OCI-LY7 (cell line): ENCODE results near the gene TTLL3. TPM values are rescaled to one million over a fixed set of nuclear protein-coding genes. Genes with fewer than 3 reads are reported as not detected.

ENCODE experiments used
- BruUV-seq: library from RNA; stranded (reverse); fragments of 400-500 nt; replicated peaks from 2 replicates; lab custom pipeline; 2021; lab: Mats Ljungman, UMichigan
- CTCF ChIA-PET: fragments of 300-600 bp; sonication (Branson Sonifier 250); formaldehyde crosslinking; loops from one replicate; lab custom pipeline; 2022; ENCODE audit warnings: antibody characterized with exemption; ENCODE audit not compliant: unreplicated experiment; lab: Charles Lee
- POLR2A ChIA-PET: fragments of 300-600 bp; sonication (Branson Sonifier 250); formaldehyde crosslinking; loops from one replicate; lab custom pipeline; 2022; ENCODE audit warnings: antibody characterized with exemption; lab: Charles Lee
- DNase-seq: peaks from one replicate; pipeline ENCODE4 v3.0.0-alpha.2; 2015; ENCODE audit warnings: low spot score
- H2AFZ ChIP-seq: fragments of 200-600 bp; sonication (generic), shearing (Covaris generic); 2 replicates; pipeline ENCODE4 v1.6.1; 2014; ENCODE audit warnings: mild to moderate bottlenecking, antibody characterized with exemption, low read length, moderate library complexity
- H3K27ac ChIP-seq: fragments of 200-600 bp; sonication (generic); 2 replicates; pipeline ENCODE4 v1.5.1; 2014; ENCODE audit warnings: mixed run types, low read depth, mild to moderate bottlenecking, moderate library complexity, low read length, inconsistent platforms; ENCODE audit not compliant: poor library complexity, severe bottlenecking
- H3K36me3 ChIP-seq: fragments of 200-600 bp; sonication (generic); 2 replicates; pipeline ENCODE4 v1.6.1; 2014; ENCODE audit warnings: mild to moderate bottlenecking, antibody characterized with exemption, low read length, moderate library complexity, mixed read lengths; ENCODE audit not compliant: insufficient read depth
- H3K4me1 ChIP-seq: fragments of 200-600 bp; sonication (generic); 2 replicates; pipeline ENCODE4 v1.5.1; 2014; ENCODE audit warnings: mild to moderate bottlenecking, low read length; ENCODE audit not compliant: insufficient read depth, poor library complexity, severe bottlenecking
- H3K4me2 ChIP-seq: fragments of 200-600 bp; sonication (generic); 2 replicates; pipeline ENCODE4 v1.6.1; 2014; ENCODE audit warnings: mild to moderate bottlenecking, low read length
- H3K4me3 ChIP-seq: fragments of 200-600 bp; sonication (generic); 2 replicates; pipeline ENCODE4 v1.5.1; 2014; ENCODE audit warnings: mild to moderate bottlenecking, low read depth, low read length; ENCODE audit not compliant: poor library complexity, severe bottlenecking
- H3K79me2 ChIP-seq: fragments of 200-600 bp; sonication (generic); 2 replicates; pipeline ENCODE4 v1.6.1; 2016; ENCODE audit warnings: low read depth, mild to moderate bottlenecking, low read length, moderate library complexity, mixed read lengths; ENCODE audit not compliant: insufficient read depth
- H3K9me2 ChIP-seq: fragments of 200-600 bp; sonication (generic); 2 replicates; pipeline ENCODE4 v1.6.1; 2016; ENCODE audit warnings: mild to moderate bottlenecking, low read length, mixed read lengths; ENCODE audit not compliant: insufficient read depth
- H3K9me3 ChIP-seq: fragments of 200-600 bp; sonication (generic); 2 replicates; pipeline ENCODE4 v1.6.1; 2014; ENCODE audit warnings: mild to moderate bottlenecking, mixed run types, low read length, mixed read lengths
- H4K20me1 ChIP-seq: fragments of 200-600 bp; sonication (generic); 2 replicates; pipeline ENCODE4 v1.6.1; 2014; ENCODE audit warnings: mild to moderate bottlenecking, antibody characterized with exemption, low read length, moderate library complexity, mixed read lengths; ENCODE audit not compliant: insufficient read depth
- EZH2phosphoT487 ChIP-seq: fragments of 200-600 bp; sonication (generic); IDR thresholded peaks from 2 replicates; pipeline ENCODE4 v1.6.1; 2018; ENCODE audit warnings: low read depth, borderline replicate concordance, mild to moderate bottlenecking, mixed run types, antibody characterized with exemption, low read length, moderate library complexity, mixed read lengths
- intact Hi-C: fragments of 100-400 bp; cut with micrococcal nuclease; formaldehyde crosslinking; loops from one replicate; pipeline ENCODE4 v1.10.0; 2022; ENCODE audit not compliant: unreplicated experiment
- total RNA-seq, 2 experiments: library from RNA; depleted of rRNA in 1 of 2; stranded (reverse); fragments of >200 nt in 1 of 2; shearing (Covaris generic) in 1 of 2; gene quantifications; 2 replicates each; pipeline ENCODE4 v1.2.3, GENCODE V29; 2014 to 2022
- TF ChIP-seq, protein P1 (sequence below): fragments of 200-600 bp; sonication (generic); conservative IDR thresholded peaks from 2 replicates; pipeline ENCODE4 v1.5.1; 2014; ENCODE audit warnings: mild to moderate bottlenecking, antibody characterized with exemption, low read length, moderate library complexity, mixed read lengths

The TTLL3 gene
- total RNA-seq, 2 experiments from 2014 or later, result 65.4 to 127 TPM

GRCh38 chr3:9837701-9838582 is 27.9 kb downstream of the TTLL3 start:
- H3K4me2 ChIP-seq, result no peak overlapping the region
- intact Hi-C loops, result no loop called here
- H3K9me2 ChIP-seq, result no peaks in the 10 kb centered on the region
- H3K36me3 ChIP-seq, result peaks cover 81% of the 10 kb centered on the region
- no peak overlapping the region for H3K4me3 ChIP-seq
- no peak overlapping the region for H3K27ac ChIP-seq
- peaks cover 8% of the 10 kb centered on the region for H3K4me1 ChIP-seq
- TF ChIP-seq, protein P1, sequence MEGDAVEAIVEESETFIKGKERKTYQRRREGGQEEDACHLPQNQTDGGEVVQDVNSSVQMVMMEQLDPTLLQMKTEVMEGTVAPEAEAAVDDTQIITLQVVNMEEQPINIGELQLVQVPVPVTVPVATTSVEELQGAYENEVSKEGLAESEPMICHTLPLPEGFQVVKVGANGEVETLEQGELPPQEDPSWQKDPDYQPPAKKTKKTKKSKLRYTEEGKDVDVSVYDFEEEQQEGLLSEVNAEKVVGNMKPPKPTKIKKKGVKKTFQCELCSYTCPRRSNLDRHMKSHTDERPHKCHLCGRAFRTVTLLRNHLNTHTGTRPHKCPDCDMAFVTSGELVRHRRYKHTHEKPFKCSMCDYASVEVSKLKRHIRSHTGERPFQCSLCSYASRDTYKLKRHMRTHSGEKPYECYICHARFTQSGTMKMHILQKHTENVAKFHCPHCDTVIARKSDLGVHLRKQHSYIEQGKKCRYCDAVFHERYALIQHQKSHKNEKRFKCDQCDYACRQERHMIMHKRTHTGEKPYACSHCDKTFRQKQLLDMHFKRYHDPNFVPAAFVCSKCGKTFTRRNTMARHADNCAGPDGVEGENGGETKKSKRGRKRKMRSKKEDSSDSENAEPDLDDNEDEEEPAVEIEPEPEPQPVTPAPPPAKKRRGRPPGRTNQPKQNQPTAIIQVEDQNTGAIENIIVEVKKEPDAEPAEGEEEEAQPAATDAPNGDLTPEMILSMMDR, result no peak
- no peak for TF ChIP-seq EZH2phosphoT487
- no peak overlapping the region for H2AFZ ChIP-seq
- BruUV-seq, result no TSS peak
- no peaks in the 10 kb centered on the region; the same call in 1 of the 2 replicates for H3K79me2 ChIP-seq
- H3K9me3 ChIP-seq, result no peaks in the 10 kb centered on the region
- ChIA-PET CTCF (no interaction called here), POLR2A (no interaction called here)
- H4K20me1 ChIP-seq, result no peaks in the 10 kb centered on the region
- no peak for DNase-seq

GRCh38 chr3:9838856-9839255 is 28.8 kb downstream of the TTLL3 start:
- Histone ChIP-seq H2AFZ (no peak overlapping the region), H3K9me2 (no peaks in the 10 kb centered on the region), H4K20me1 (no peaks in the 10 kb centered on the region), H3K36me3 (peaks cover 73% of the 10 kb centered on the region), H3K79me2 (no peaks in the 10 kb centered on the region; the same call in 1 of the 2 replicates), H3K4me2 (no peak overlapping the region), H3K9me3 (no peaks in the 10 kb centered on the region), H3K27ac (no peak overlapping the region), H3K4me1 (peaks cover 11% of the 10 kb centered on the region), H3K4me3 (no peak overlapping the region)
- intact Hi-C loops, result no loop called here
- TF ChIP-seq, protein P1, result no peak
- TF ChIP-seq EZH2phosphoT487, result no peak
- CTCF ChIA-PET, result no interaction called here
- no peak for DNase-seq
- BruUV-seq, result no TSS peak
- POLR2A ChIA-PET, result interaction anchor here (0.6 kb wide), 2 partner anchors 246 to 776 kb away, joined by 3 read pairs; no protein-coding TSS in a partner anchor
